Upper lobe of left lung (tissue), 6 donors: ENCODE measurements around the gene TREML2. TPM values are rescaled to one million over a fixed set of nuclear protein-coding genes. Genes with fewer than 3 reads are reported as not detected.
A peak's percentile ranks its signal among the peaks of the same experiment; 100 is the strongest.

Experiments used
- ATAC-seq, 2 donors: fragments of 200-7000 bp; cut with Tn5 transposase; one replicate each; pipeline ENCODE4 v1.9.1; 2022; ENCODE audit warnings: mild to moderate bottlenecking in 2 of 2, moderate library complexity in 2 of 2; ENCODE audit not compliant: low FRiP score in 2 of 2
- DNase-seq, 2 donors: peaks; one replicate each; pipeline ENCODE4 v3.0.0-alpha.2; 2019 to 2020
- H3K27ac ChIP-seq, 4 donors: fragments of 200-600 bp; sonication (generic); one replicate each; pipeline ENCODE4 v1.5.1; 2016 to 2019
- H3K27me3 ChIP-seq, 4 donors: fragments of 200-600 bp; sonication (generic); one replicate each; pipeline ENCODE4 v1.5.1; 2017 to 2019
- H3K36me3 ChIP-seq, 4 donors: fragments of 200-600 bp; sonication (generic); one replicate each; pipeline ENCODE4 v1.5.1; 2016 to 2019
- H3K4me1 ChIP-seq, 4 donors: fragments of 200-600 bp; sonication (generic); one replicate each; pipeline ENCODE4 v1.5.1; 2018 to 2019
- H3K4me3 ChIP-seq, 4 donors: fragments of 200-600 bp; sonication (generic); one replicate each; pipeline ENCODE4 v1.5.1; 2017 to 2019; ENCODE audit warnings: mild to moderate bottlenecking in 2 of 4, moderate library complexity in 1 of 4
- H3K9me3 ChIP-seq, 4 donors: fragments of 200-600 bp; sonication (generic); one replicate each; pipeline ENCODE4 v1.5.1; 2018 to 2019
- EP300 ChIP-seq, 4 donors: sonication (generic); formaldehyde crosslinking; IDR thresholded peaks; one replicate each; pipeline ENCODE4 v1.5.1; 2017; ENCODE audit warnings: antibody characterized with exemption in 4 of 4, control low read depth in 2 of 4
- POLR2A ChIP-seq, 4 donors: fragments of 450-650 bp; IDR thresholded peaks; one replicate each; pipeline ENCODE4 v1.5.1; 2016 to 2017; ENCODE audit warnings: antibody characterized with exemption in 4 of 4, mild to moderate bottlenecking in 2 of 4
- POLR2AphosphoS5 ChIP-seq, 2 donors: sonication (generic); formaldehyde crosslinking; IDR thresholded peaks; one replicate each; pipeline ENCODE4 v1.5.1; 2017; ENCODE audit warnings: antibody characterized with exemption in 2 of 2
- WGBS, 2 donors: methylation state at CpG; one replicate each; pipeline ENCODE4 v1.1.5; 2017 to 2018; 5-methylcytosine and 5-hydroxymethylcytosine counted together
- total RNA-seq, 6 donors: library from RNA; depleted of rRNA in 4 of 6; stranded (reverse); fragments of >200 nt in 4 of 6; gene quantifications; one replicate each; pipeline versions ENCODE4 v1.1.0 to v1.2.1, GENCODE V29; 2016 to 2021
- TF ChIP-seq, protein P1 (sequence below), 6 experiments: fragments of 450-650 bp in 4 of 6; fragments of 200-600 bp in 2 of 6; sonication (generic) in 2 of 6; IDR thresholded peaks; one replicate each; pipeline ENCODE4 v1.5.1; 2016 to 2019; ENCODE audit warnings: antibody characterized with exemption in 6 of 6
- donor health status: DM: no; HTN: no; CAD: no; lungs with moderate emphysema.
- donor health status: DM: no; HTN: yes; CAD: no; lungs with severe emphysema.

The TREML2 gene
- total RNA-seq, 6 donors from 2014 or later = 0.67 to 2.3 (median 1.5) TPM; not detected in 1

GRCh38 chr6:41200296-41200900, 551 bp downstream of the TREML2 start:
- Histone ChIP-seq H3K9me3 (no peaks in the 10 kb centered on the region), H3K4me3 (no peak overlapping the region), H3K36me3 (no peaks in the 10 kb centered on the region), H3K4me1 (peaks cover 0 to 16% (median 6%) of the 10 kb centered on the region in 4 donors), H3K27ac (peak overlapping the region; percentile 81 to 91 (median 85)), H3K27me3 (no peaks in the 10 kb centered on the region)
- peak in 1 of 2 donors; percentile 77 for DNase-seq
- peak; percentile 56 to 73 for ATAC-seq
- TF ChIP-seq EP300 (IDR thresholded peaks at IDR 0.05) = no peak
- peak; percentile 63 to 77 for TF ChIP-seq POLR2AphosphoS5 (IDR thresholded peaks at IDR 0.05)
- TF ChIP-seq POLR2A (IDR thresholded peaks at IDR 0.05) = peak in 1 of 4 donors; percentile 22
- TF ChIP-seq, protein P1, sequence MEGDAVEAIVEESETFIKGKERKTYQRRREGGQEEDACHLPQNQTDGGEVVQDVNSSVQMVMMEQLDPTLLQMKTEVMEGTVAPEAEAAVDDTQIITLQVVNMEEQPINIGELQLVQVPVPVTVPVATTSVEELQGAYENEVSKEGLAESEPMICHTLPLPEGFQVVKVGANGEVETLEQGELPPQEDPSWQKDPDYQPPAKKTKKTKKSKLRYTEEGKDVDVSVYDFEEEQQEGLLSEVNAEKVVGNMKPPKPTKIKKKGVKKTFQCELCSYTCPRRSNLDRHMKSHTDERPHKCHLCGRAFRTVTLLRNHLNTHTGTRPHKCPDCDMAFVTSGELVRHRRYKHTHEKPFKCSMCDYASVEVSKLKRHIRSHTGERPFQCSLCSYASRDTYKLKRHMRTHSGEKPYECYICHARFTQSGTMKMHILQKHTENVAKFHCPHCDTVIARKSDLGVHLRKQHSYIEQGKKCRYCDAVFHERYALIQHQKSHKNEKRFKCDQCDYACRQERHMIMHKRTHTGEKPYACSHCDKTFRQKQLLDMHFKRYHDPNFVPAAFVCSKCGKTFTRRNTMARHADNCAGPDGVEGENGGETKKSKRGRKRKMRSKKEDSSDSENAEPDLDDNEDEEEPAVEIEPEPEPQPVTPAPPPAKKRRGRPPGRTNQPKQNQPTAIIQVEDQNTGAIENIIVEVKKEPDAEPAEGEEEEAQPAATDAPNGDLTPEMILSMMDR (IDR thresholded peaks at IDR 0.05) = no peak
- WGBS, 2 donors = 39 to 59% methylated on average over 2 of the region's 2 CpGs

DNA sequence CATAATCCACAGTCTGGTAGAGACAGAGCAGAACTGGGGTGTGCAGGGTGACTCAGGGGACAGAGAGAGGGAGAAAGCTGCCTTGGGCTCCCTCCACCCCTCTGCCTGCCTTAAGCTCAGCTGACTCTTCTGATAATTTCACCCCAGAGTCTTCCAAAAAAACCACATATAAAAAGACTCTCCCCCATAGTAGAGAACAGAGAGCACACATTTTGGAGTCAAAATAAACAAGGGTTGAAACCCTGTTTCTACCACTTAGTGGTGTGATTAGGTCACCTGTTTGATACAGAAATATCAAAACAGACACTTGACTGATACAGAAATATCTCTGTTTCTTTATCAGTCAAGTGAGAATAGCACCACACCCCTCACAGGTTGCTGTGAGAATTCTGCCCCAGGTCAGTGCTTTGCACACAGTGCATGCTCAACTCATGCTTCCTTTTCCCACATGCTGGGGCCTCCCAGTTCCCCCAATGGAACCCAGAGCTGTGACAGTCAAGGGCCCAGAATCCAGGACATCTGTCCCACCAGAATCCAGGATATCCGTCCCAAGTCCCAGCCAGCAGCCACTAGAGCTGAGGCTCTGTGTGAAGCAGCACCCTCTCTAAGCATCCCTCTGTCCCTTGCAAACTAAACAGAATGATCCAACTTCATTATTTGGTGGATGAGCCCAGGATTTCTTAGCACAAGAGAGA, 1.2 kb downstream of the TREML2 start:
- Histone ChIP-seq H3K27me3 (no peaks in the 10 kb centered on the region), H3K4me3 (no peak overlapping the region), H3K4me1 (peaks cover 0 to 16% (median 6%) of the 10 kb centered on the region in 4 donors), H3K36me3 (no peaks in the 10 kb centered on the region), H3K9me3 (no peaks in the 10 kb centered on the region), H3K27ac (peak overlapping the region; percentile 81 to 91 (median 85))
- no peak for TF ChIP-seq EP300 (IDR thresholded peaks at IDR 0.05)
- TF ChIP-seq, protein P1 (IDR thresholded peaks at IDR 0.05) = no peak
- WGBS, 2 donors = 75 to 100% methylated on average over 1 of the region's 1 CpG
- peak in 1 of 2 donors; percentile 21 for ATAC-seq
- no peak for DNase-seq

DNA sequence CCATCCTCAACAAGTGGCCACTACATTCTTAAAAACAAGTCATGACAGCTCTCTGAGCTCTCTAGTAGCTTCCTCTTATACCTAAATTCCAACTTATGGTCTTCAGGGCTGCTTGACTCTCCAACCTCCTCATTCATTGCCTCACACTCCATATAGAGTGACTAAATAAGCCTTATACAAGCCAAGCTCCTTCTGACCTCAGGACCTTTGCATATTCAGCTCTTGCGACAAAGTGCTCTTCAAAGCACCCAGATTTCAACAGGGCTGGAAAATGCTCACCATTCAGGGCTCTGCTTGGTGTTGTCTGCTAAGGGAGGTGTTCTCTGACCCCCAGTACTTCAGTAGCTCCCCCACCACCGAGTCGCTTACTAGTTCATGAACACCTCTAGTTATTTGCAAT, 3.7 kb downstream of the TREML2 start:
- ATAC-seq (no peak), DNase-seq (no peak)
- no peaks in the 10 kb centered on the region for H3K36me3 ChIP-seq
- WGBS, 2 donors = 85 to 87% methylated on average over 3 of the region's 3 CpGs
- H3K4me3 ChIP-seq = no peak overlapping the region
- no peak overlapping the region for H3K27ac ChIP-seq
- H3K9me3 ChIP-seq = no peaks in the 10 kb centered on the region
- peaks cover 0 to 16% (median 6%) of the 10 kb centered on the region in 4 donors for H3K4me1 ChIP-seq
- no peaks in the 10 kb centered on the region for H3K27me3 ChIP-seq
- TF ChIP-seq POLR2A (IDR thresholded peaks at IDR 0.05) (no peak), EP300 (IDR thresholded peaks at IDR 0.05) (no peak), POLR2AphosphoS5 (IDR thresholded peaks at IDR 0.05) (no peak)

DNA sequence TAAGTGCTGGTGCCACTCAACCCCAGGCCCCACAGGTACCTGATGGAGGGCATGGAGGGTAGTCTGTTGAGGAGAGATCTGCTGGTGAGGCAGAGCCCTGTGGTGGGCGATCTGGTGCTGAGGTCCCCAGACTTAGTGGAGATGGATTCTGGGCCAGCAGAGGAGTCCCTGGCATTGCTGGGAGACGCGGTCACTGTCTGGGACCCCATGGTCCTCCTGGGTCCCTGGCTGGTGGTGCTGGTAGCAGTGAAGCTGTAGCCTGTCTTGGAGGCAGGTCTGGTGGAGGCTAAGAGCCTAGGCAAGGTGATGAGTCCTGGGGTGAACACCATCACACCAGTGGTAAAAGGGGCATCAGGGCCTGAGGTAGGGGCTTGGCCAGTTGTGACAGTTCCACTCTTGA, 6.6 kb downstream of the TREML2 start:
- TF ChIP-seq POLR2A (IDR thresholded peaks at IDR 0.05) (no peak), EP300 (IDR thresholded peaks at IDR 0.05) (no peak), POLR2AphosphoS5 (IDR thresholded peaks at IDR 0.05) (no peak)
- TF ChIP-seq, protein P1 (IDR thresholded peaks at IDR 0.05) = no peak
- Histone ChIP-seq H3K9me3 (peaks cover 0 to 9% (median 5%) of the 10 kb centered on the region in 4 donors), H3K4me1 (no peaks in the 10 kb centered on the region), H3K36me3 (no peaks in the 10 kb centered on the region), H3K4me3 (no peak overlapping the region), H3K27ac (no peak overlapping the region), H3K27me3 (no peaks in the 10 kb centered on the region)
- ATAC-seq (no peak), DNase-seq (no peak)
- WGBS, 2 donors = 98% methylated on average over 3 of the region's 3 CpGs; no CpG with 5 or more reads in 1 of the 2 donors

- Histone ChIP-seq H3K9me3 (peaks cover 0 to 9% (median 7%) of the 10 kb centered on the region in 4 donors), H3K4me3 (no peak overlapping the region), H3K4me1 (no peaks in the 10 kb centered on the region), H3K27ac (no peak overlapping the region), H3K27me3 (no peaks in the 10 kb centered on the region), H3K36me3 (no peaks in the 10 kb centered on the region)
- WGBS, 2 donors = 46 to 56% methylated on average over 3 to 4 of the region's 5 CpGs
- TF ChIP-seq EP300 (IDR thresholded peaks at IDR 0.05) (no peak), POLR2A (IDR thresholded peaks at IDR 0.05) (no peak), POLR2AphosphoS5 (IDR thresholded peaks at IDR 0.05) (no peak)
- TF ChIP-seq, protein P1 (IDR thresholded peaks at IDR 0.05) = no peak
- ATAC-seq = no peak
- DNase-seq = no peak
Measured at GRCh38 chr6:41193884-41194283, 7.1 kb downstream of the TREML2 start.
